Frontal cortex (tissue), 4 donors: ENCODE data around the gene ERC1. TPM values are rescaled to one million over a fixed set of nuclear protein-coding genes. Genes with fewer than 3 reads are reported as not detected.
"Not testable (repeated sequence)": the region's sequence is repeated elsewhere in the genome, so short reads cannot be mapped to it uniquely, and the experiment has no call there.

Experiments
- DNase-seq, 2 donors: peaks; one replicate each; pipeline ENCODE4 v3.0.0; 2012; ENCODE audit warnings: low spot score in 2 of 2
- FAIRE-seq: peaks from 2 replicates; lab custom pipeline; 2012; peaks lifted over from hg19 to GRCh38; lab: Jason Lieb, UNC
- total RNA-seq: library from RNA; depleted of rRNA; stranded (reverse); fragments of >200 nt; gene quantifications from one replicate; pipeline ENCODE4 v1.2.3, GENCODE V29; 2014
- donor health status: control.
- donor health status: control.
- donor health status: control.

The ERC1 gene
- total RNA-seq, 1 donor from 2014 or later: 128 TPM

- DNase-seq: no peak
- FAIRE-seq: no peak
These were observed 309.4 kb downstream of the ERC1 start for GRCh38 chr12:1300460-1300859.

- FAIRE-seq (no peak), DNase-seq (no peak)
These were observed 311.3 kb downstream of the ERC1 start for GRCh38 chr12:1302201-1302870.

GRCh38 chr12:1305063-1305434 is 314.0 kb downstream of the ERC1 start:
- no peak for FAIRE-seq
- DNase-seq: no peak

- FAIRE-seq (no peak), DNase-seq (no peak)
These were observed 314.9 kb downstream of the ERC1 start for GRCh38 chr12:1305791-1306500.

GRCh38 chr12:1306817-1307216 is 315.8 kb downstream of the ERC1 start:
- no peak for FAIRE-seq

DNA sequence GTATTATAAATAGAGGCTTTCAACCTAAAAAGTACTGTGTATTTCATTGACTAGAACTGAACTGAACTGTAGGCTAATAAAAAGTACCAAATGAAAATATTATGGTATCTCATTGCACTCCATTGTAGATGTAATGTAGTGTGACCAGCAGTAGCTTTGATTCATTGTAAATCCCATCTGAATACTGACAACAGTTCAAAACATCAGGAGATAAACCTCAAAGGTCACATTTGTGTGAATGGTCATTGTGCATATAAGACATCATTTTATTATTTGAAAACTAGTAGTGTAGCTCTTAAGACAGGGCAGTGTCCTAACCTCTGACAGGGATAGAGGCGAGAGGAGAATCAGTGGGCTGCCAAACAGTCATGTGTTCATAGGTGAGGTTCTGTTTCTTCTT is 316.8 kb downstream of the ERC1 start:
- DNase-seq (no peak), FAIRE-seq (no peak)

More at GRCh38 chr12:1306817-1307216, 315.8 kb downstream of the ERC1 start:
- no peak for DNase-seq

DNA sequence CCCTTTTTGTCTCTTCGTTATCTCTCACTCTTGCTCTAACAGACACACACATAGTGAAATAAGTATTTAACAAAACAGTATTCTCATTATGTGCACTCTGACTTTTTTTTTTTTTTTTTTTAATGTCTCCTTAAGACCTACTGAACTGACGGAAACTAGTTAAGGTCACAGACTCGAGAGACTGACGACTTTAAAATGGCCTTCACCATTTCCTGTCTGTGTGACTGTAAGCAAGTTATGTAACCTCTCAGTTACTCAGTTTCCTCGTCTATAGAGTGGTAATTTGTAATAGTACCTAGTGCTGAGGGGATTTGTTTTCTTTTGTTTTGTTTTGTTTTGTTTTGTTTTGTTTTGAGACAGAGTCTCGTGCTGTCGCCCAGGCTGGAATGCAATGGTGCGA is 318.6 kb downstream of the ERC1 start:
- FAIRE-seq (no peak), DNase-seq (no peak)

GRCh38 chr12:1310653-1311052 is 319.6 kb downstream of the ERC1 start:
- DNase-seq (no peak), FAIRE-seq (no peak)

DNA sequence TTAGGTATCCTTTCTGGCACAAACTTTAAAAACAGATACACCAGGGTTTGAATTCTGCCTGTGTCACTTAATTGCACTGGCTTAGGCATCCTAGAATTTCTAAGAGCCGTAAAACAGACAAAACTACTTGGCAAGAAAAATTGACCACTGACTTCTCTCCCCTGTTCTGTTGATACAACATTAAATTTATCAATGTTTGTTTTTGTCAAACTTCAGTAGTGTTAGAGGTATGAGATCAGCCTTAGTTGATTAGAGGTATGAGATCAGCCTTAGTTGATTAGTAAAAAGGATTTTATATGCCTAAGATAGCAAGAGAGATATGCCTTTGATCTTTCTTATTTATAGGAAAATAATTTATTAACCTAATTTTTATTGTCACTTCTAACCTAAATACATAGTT is 320.1 kb downstream of the ERC1 start:
- no peak for FAIRE-seq
- DNase-seq: no peak

- no peak for FAIRE-seq
- no peak for DNase-seq
These were observed 322.9 kb downstream of the ERC1 start for GRCh38 chr12:1313906-1314305.

GRCh38 chr12:1314523-1314922 is 323.5 kb downstream of the ERC1 start:
- no peak for FAIRE-seq

DNA sequence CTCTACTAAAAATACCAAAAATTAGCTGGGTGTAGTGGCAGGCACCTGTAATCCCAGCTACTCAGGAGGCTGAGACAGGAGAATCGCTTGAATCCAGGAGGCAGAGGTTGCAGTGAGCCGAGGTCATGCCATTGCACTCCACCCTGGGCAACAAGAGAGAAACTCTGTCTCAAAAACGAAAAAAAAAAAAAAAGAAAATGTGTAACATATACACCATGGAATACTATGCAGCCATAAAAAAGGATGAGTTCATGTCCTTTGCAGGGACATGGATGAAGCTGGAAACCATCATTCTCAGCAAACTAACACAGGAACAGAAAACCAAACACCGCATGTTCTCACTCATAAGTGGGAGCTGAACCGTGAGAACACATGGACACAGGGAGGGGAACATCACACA is 326.0 kb downstream of the ERC1 start:
- not testable (repeated sequence) for DNase-seq, FAIRE-seq

More at GRCh38 chr12:1314523-1314922, 323.5 kb downstream of the ERC1 start:
- DNase-seq: no peak

DNA sequence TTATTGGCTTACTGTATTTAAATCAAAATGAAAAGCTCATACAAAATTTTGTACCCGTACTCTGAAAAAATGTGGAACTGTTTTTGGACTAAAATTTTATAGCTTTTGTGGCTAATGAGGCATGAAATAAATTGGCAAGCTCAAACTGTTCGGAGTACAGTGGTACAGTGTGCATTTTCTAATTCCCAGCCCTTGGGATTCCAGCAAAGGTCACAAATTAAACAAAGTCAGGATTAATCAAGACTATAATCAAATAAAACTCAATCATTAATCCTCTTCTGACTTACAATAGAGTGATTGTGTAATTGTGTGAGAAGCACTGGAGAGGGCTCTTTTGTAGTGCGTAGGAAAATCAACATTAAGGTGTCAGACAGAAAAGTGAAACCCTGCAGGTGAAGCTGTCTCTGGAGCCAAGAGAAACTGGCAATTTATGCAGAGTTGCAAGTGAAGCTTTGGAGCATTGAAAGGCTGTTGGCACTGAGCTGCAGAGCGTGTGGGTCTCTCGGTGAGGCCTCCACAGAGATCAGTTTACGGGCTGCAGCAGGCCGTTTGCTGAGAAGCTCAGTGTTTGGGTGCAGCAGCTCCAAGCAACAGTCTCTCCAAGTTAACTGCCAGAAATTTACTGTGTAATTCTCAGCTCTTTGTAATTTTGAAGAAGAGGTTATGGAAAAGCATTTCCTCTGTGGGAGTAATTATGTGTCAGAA is 327.5 kb downstream of the ERC1 start:
- FAIRE-seq: no peak

GRCh38 chr12:1319212-1319611 is 328.2 kb downstream of the ERC1 start:
- FAIRE-seq (no peak), DNase-seq (no peak)

More for the DNA sequence above, 327.5 kb downstream of the ERC1 start:
- DNase-seq: no peak

DNA sequence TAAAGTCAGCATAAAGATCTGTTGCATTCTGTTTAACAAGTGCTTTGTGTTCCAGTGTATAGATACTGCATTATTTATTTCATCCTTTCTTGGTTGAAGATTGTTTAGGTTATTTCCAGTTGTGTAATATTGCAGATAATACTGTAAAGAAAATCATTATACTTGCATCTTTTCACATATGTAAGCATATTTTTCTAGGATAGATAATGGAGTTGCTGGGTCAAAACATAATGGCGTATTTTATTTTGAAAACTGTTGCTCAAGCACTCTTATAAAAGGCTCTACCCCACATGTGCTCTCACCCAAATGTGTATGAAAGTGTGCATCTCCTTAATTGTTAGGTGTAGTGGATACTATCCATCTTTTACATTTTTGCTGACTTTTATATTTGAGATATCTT is 329.0 kb downstream of the ERC1 start:
- DNase-seq (no peak), FAIRE-seq (no peak)

DNA sequence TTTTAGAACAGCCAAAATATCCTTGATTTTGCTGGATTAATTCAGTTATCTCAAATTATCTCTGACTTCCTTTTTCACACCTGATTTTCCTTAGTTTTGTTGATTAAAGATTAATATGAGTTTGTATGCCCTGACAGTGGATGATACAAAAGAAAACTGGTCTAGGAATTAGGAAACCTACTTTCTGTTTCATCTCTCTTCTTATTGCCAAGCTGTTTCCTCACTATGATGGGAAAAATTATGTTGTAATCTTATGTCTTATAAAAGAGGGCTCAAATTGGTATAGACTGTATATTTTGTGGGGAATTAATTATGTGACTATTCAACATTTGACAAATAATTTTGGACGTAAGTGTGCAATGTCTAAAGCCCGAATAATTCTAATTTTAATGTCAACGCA is 331.8 kb downstream of the ERC1 start:
- FAIRE-seq (no peak), DNase-seq (no peak)

- DNase-seq (no peak), FAIRE-seq (no peak)
These were observed 333.1 kb downstream of the ERC1 start for GRCh38 chr12:1324099-1324498.

GRCh38 chr12:1324910-1325309 is 333.9 kb downstream of the ERC1 start:
- no peak for FAIRE-seq

GRCh38 chr12:1325666-1326065 is 334.6 kb downstream of the ERC1 start:
- FAIRE-seq: no peak
- DNase-seq: no peak

More at GRCh38 chr12:1324910-1325309, 333.9 kb downstream of the ERC1 start:
- no peak for DNase-seq

- no peak for FAIRE-seq
- DNase-seq: no peak
These were observed 335.2 kb downstream of the ERC1 start for GRCh38 chr12:1326258-1326657.

DNA sequence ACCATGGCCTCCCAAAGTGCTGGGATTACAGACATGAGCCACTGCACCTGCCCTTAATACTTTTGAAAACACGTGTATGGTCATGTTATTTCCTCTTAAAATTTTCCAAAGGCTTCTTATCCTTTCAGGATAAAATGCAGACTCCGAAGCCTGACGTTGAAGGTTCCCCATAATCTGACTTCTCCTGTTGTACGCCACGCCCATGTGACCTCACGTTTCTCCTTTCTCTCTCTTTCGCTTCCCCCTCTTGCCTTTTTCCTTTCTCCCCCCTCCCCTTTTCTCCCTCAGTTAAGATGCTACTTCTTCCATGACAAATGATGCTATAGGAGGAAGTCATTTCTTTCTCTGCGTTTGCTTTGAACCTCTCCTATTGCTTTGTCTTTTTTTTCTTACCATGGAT is 337.4 kb downstream of the ERC1 start:
- FAIRE-seq: no peak
- DNase-seq: no peak
